ENCODE measurements around the gene GET3. TPM values are rescaled to one million over a fixed set of nuclear protein-coding genes. Genes with fewer than 3 reads are reported as not detected.

The GET3 gene
- total and polyA plus RNA-seq, 2 of the 13 experiments (the other 11 are each of a cell fraction or from before 2014, with no cell fraction given): 57.7 to 59.4 TPM

DNA sequence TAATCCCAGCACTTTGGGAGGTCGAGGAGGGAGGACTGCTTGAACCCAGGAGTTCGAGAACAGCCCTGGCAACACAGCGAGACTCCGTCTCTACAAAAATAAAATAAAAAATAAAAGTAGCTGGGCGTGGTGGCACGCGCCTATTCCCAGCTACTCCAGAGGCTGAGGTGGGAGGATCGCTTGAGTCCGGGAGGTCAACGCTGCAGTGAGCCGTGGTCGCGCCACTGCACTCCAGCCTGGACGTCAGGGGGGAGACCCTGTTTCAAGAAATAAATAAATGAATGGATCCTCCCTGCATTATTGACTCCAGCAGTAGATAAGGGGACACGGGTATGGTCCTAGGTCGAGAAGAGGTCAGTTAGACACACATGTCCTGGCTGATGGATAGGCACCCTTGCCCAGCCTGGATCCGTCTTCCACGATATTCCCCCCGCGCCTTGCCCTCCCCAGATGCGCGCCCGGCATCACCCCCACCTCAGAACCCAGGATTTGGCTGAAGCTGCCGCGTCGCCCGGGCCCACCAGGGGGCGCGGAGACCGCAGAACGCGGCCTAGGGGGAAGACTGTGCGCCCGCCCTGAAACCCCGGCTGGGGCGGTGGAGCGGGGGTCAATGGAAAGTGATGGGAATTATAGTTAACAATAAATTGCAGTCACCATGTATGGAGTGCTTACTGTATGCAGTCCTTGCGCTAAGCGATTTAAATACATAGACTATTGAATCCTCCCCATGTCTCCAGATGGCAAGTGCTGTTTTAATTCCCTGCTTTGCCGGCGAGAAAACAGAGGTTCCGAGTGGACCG, 40.1 kb downstream of the GET3 start (continued):
- TF ChIP-seq, protein P1, sequence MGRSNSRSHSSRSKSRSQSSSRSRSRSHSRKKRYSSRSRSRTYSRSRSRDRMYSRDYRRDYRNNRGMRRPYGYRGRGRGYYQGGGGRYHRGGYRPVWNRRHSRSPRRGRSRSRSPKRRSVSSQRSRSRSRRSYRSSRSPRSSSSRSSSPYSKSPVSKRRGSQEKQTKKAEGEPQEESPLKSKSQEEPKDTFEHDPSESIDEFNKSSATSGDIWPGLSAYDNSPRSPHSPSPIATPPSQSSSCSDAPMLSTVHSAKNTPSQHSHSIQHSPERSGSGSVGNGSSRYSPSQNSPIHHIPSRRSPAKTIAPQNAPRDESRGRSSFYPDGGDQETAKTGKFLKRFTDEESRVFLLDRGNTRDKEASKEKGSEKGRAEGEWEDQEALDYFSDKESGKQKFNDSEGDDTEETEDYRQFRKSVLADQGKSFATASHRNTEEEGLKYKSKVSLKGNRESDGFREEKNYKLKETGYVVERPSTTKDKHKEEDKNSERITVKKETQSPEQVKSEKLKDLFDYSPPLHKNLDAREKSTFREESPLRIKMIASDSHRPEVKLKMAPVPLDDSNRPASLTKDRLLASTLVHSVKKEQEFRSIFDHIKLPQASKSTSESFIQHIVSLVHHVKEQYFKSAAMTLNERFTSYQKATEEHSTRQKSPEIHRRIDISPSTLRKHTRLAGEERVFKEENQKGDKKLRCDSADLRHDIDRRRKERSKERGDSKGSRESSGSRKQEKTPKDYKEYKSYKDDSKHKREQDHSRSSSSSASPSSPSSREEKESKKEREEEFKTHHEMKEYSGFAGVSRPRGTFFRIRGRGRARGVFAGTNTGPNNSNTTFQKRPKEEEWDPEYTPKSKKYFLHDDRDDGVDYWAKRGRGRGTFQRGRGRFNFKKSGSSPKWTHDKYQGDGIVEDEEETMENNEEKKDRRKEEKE (IDR thresholded peaks at IDR 0.05): no peak
- no peak for TF ChIP-seq ATF7 (IDR thresholded peaks at IDR 0.05)
- TF ChIP-seq ATF7 (CRISPR knock-in tag; IDR thresholded peaks at IDR 0.05): no peak
- TF ChIP-seq ZNF143 (CRISPR knock-in tag; IDR thresholded peaks at IDR 0.05): no peak
- 0 out of 2 replicates have a peak, but pooled peaks have one; percentile 47 for TF ChIP-seq HOXA5 (CRISPR knock-in tag; IDR thresholded peaks at IDR 0.05)
- TF ChIP-seq, protein P2, sequence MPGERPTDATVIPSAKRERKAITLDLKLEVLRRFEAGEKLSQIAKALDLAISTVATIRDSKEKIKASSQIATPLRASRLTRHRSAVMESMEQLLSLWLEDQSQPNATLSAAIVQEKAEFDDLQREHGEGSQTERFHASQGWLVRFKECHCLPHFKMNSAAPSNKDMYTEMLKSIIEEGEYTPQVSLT (CRISPR knock-in tag; IDR thresholded peaks at IDR 0.05; ENCODE audit: borderline replicate concordance, low read depth): no peak
- TF ChIP-seq, protein P3, sequence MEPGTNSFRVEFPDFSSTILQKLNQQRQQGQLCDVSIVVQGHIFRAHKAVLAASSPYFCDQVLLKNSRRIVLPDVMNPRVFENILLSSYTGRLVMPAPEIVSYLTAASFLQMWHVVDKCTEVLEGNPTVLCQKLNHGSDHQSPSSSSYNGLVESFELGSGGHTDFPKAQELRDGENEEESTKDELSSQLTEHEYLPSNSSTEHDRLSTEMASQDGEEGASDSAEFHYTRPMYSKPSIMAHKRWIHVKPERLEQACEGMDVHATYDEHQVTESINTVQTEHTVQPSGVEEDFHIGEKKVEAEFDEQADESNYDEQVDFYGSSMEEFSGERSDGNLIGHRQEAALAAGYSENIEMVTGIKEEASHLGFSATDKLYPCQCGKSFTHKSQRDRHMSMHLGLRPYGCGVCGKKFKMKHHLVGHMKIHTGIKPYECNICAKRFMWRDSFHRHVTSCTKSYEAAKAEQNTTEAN (CRISPR knock-in tag; conservative IDR thresholded peaks at IDR 0.05): no peak
- TF ChIP-seq HOXA9 (CRISPR knock-in tag; IDR thresholded peaks at IDR 0.05; ENCODE audit: borderline replicate concordance): no peak
- TF ChIP-seq, protein P4, sequence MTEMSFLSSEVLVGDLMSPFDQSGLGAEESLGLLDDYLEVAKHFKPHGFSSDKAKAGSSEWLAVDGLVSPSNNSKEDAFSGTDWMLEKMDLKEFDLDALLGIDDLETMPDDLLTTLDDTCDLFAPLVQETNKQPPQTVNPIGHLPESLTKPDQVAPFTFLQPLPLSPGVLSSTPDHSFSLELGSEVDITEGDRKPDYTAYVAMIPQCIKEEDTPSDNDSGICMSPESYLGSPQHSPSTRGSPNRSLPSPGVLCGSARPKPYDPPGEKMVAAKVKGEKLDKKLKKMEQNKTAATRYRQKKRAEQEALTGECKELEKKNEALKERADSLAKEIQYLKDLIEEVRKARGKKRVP (CRISPR knock-in tag; IDR thresholded peaks at IDR 0.05): no peak
- TF ChIP-seq ZNF674 (CRISPR knock-in tag; IDR thresholded peaks at IDR 0.05; ENCODE audit: low read depth): no peak
- TF ChIP-seq KAT7 (CRISPR knock-in tag; IDR thresholded peaks at IDR 0.05; ENCODE audit: borderline replicate concordance): no peak
- no peak for TF ChIP-seq ZNF570 (CRISPR knock-in tag; IDR thresholded peaks at IDR 0.05; ENCODE audit: borderline replicate concordance)
- TF ChIP-seq HES4 (CRISPR knock-in tag; IDR thresholded peaks at IDR 0.05; ENCODE audit: borderline replicate concordance): 0 out of 2 replicates have a peak, but pooled peaks have one; percentile 40
- TF ChIP-seq HMG20A (CRISPR knock-in tag; IDR thresholded peaks at IDR 0.05; ENCODE audit: borderline replicate concordance): no peak
- TF ChIP-seq ZFP82 (CRISPR knock-in tag; IDR thresholded peaks at IDR 0.05; ENCODE audit: borderline replicate concordance): no peak
- no peak for TF ChIP-seq ZNF224 (CRISPR knock-in tag; IDR thresholded peaks at IDR 0.05)
- peak; percentile 60 for TF ChIP-seq ZFY (CRISPR knock-in tag; IDR thresholded peaks at IDR 0.05)
- TF ChIP-seq, protein P5, sequence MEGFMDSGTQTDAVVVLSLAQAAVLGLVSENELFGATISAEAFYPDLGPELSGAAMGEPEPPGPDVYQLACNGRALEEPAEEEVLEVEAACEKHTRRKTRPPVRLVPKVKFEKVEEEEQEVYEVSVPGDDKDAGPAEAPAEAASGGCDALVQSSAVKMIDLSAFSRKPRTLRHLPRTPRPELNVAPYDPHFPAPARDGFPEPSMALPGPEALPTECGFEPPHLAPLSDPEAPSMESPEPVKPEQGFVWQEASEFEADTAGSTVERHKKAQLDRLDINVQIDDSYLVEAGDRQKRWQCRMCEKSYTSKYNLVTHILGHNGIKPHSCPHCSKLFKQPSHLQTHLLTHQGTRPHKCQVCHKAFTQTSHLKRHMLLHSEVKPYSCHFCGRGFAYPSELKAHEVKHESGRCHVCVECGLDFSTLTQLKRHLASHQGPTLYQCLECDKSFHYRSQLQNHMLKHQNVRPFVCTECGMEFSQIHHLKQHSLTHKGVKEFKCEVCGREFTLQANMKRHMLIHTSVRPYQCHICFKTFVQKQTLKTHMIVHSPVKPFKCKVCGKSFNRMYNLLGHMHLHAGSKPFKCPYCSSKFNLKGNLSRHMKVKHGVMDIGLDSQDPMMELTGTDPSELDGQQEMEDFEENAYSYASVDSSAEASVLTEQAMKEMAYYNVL (CRISPR knock-in tag; IDR thresholded peaks at IDR 0.05; ENCODE audit: borderline replicate concordance): no peak
- TF ChIP-seq ZNF282 (IDR thresholded peaks at IDR 0.05; ENCODE audit: partially characterized antibody): no peak
- TF ChIP-seq TARDBP (CRISPR knock-in tag; IDR thresholded peaks at IDR 0.05): peak; percentile 51; the same call in 1 of the 2 replicates
- peak; percentile 34; the same call in 1 of the 2 replicates for TF ChIP-seq SALL1 (CRISPR knock-in tag; IDR thresholded peaks at IDR 0.05)
- TF ChIP-seq HOXA3 (CRISPR knock-in tag; IDR thresholded peaks at IDR 0.05): peak; percentile 58; the same call in 1 of the 2 replicates
- no peak for TF ChIP-seq ZNF567 (CRISPR knock-in tag; IDR thresholded peaks at IDR 0.05; ENCODE audit: borderline replicate concordance)

Measured in HepG2 (cell line).